HG02759 (cell line): ENCODE data around the gene SLC22A3.
"Not testable (repeated sequence)": the region's sequence is repeated elsewhere in the genome, so short reads cannot be mapped to it uniquely, and the experiment has no call there.

Experiments used
- ATAC-seq: cut with Tn5 transposase; IDR thresholded peaks from one replicate; pipeline ENCODE4 v1.9.1; 2021; ENCODE audit warnings: mild to moderate bottlenecking, moderate library complexity; ENCODE audit not compliant: unreplicated experiment

SLC22A3 gene

DNA sequence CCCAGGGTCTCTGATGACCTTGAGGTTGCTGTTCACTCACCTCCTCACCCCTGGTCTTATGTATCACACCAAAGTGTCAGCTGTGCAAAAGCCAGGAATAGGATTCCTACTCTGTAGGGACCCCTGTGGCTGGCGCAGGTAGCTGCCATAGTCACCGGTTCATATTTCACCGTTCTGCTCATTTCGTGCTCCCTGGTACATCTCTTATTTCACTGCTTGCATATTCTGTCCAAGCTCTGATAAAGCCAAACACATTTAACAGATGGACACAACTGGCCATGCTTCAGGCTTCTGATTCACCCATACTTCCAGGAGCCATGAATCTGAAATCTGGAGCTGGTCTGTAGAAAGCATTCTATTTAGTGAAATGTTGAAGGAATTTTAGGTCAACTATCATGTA is 20.5 kb downstream of the SLC22A3 start:
- ATAC-seq = no peak

DNA sequence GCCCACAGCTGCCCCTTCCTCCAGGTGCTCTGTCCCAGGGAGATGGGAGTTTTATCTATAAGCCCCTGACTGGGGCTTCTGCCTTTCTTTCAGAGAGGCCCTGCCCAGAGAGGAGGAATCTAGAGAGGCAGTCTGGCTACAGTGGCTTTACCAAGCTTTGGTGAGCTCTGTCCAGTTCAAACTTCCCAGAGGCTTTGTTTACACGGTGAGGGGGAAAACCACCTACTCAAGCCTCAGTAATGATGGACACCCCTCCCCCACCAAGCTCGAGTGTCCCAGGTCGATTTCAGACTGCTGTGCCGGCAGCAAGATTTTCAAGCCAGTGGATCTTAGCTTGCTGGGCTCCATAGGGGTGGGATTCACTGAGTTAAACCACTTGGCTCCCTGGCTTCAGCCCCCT is 25.4 kb downstream of the SLC22A3 start:
- ATAC-seq = not testable (repeated sequence)

DNA sequence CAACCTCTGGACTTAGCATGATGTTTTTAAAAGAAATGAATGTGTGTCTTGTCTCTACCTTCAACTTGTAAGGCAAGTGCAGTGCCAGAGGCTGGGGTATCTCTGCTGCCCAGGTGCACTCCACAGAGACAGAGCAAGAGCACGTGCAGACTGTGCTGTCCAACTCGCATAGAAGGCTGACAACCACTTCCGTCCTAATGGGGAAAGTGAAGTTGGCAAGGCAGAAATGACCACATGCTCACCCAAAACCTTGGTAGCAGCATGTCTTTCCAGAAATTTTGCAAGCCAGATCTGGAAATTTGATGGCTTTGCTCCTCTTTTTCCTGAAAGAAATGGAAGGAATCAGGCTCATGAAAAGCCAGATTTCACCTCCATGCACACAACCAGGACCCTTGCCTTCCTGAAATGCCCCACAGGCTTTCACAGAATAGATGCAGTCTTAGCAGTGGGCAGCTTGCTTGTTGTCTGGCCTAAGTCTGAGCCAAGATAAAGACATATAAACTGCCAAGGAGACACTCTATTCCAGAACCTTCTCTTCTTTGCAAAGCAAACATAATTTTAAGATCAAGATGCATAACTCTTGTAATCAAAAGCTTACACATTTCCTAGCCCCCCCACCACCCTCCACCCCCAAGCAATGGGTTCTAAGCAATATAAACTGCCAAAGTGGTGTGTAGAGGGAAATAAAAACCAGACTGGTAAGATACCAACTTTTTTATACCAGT is 26.8 kb downstream of the SLC22A3 start:
- ATAC-seq = no peak

- no peak for ATAC-seq
Measured at GRCh38 chr6:160375561-160375949, 27.4 kb downstream of the SLC22A3 start.

- ATAC-seq = no peak
Measured at GRCh38 chr6:160376445-160376844, 28.3 kb downstream of the SLC22A3 start.

DNA sequence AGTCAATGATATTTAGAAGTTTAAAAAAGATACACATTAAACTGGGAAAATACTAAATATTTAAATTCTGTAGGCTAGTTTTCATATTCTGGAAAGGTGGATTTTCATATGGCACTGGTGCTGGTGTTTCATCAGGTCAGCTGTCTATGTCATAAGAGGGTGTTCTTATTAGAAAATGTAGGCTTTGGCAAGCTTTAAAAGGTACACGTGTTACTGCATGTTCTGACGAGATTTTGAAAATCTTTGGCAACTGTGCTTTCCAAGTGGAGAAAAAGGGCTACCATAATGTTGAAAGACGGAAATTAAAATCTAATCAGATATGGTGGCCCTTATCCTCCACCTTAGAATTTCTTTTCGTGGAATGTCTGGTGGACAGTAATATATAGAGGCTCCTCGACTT is 30.0 kb downstream of the SLC22A3 start:
- no peak for ATAC-seq

DNA sequence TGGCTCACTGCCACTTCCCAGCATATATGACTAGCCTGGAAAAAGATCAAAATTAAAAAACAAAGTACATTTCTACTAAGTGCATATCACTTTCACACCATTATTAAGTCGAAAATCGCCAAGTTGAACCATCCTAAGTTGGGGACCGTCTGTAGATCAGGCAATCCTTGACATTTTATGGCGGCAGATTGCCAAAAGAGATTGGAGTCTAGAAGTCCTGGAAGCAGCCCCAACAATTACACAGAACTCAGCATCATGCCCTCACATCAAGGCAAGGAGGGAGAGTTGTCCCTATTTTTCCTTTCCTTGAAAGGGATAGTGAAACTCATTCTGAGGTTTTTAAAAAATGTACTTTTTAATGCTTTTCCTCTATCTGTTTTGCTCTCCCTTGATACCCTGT is 30.7 kb downstream of the SLC22A3 start:
- no peak for ATAC-seq

GRCh38 chr6:160379466-160379865 is 31.3 kb downstream of the SLC22A3 start:
- no peak for ATAC-seq

- no peak for ATAC-seq
Measured at GRCh38 chr6:160382946-160383345, 34.8 kb downstream of the SLC22A3 start.

DNA sequence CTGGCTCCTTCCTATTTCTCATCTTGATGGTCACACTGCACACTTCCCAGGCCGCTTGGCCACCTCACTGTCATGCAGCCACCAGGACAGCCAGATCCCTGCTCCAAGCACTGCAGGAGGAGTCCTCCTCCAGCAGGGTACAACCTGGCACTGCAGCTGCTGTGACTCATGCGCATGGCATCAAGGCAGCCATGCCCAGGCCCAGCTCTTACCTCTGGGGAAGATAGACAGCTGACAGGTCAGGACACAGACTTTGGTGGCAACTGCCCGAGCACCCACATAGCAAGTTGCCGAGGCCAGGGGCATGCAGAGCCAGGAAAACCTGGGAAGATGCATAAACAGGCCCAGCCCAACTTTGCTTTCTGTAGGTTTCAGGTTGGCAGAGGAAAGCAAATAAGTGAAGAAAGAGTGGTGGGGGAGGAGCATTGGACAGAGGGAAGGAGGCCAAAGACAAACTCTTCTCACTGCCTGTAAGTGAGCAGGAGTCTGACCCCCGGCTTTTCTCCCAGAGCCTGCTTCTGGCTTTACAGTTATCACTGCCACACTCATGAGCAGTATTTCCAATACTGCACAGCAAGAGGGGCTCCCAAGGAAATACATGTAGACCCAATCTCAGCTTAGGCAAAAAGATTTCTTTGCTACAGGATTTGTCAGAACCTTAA is 38.8 kb downstream of the SLC22A3 start:
- no peak for ATAC-seq

DNA sequence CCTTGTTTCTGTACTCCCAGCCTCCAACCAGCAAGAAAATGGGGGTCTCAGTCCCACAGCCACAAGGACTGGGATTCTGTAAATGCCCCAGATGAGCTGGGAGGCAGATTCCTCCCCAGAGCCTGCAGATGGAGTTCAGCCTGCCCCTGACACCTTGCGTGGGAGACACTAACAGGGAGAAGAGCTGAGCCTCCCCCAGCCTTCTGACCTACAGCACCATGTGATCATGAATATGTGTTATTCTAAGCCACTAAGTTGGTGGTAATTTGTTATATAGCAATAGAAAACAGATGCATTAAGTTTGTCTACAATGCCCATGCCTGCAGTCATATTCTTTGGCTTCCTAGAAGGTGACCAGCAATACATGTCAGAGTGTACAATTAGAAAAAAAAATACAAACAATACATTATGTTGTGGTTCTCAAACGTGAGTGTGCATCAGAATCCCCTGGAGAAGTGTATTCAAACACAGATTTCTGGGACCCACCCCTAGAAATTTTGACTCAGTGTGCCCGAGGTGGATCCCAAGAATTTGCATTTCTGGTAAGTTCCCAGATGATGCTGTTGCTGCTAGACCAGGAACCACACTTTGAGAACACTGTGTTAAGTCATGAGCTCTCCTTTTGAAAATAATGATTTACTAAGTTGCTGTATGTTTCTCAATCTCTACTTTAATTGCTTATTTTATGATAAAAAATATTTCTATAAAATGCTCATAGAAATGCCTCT is 39.9 kb downstream of the SLC22A3 start:
- ATAC-seq = no peak

- no peak for ATAC-seq
Measured at GRCh38 chr6:160388922-160389321, 40.7 kb downstream of the SLC22A3 start.

GRCh38 chr6:160391419-160392116 is 43.4 kb downstream of the SLC22A3 start:
- no peak for ATAC-seq

GRCh38 chr6:160393442-160393841 is 45.3 kb downstream of the SLC22A3 start:
- not testable (repeated sequence) for ATAC-seq

- ATAC-seq = no peak
Measured at GRCh38 chr6:160393891-160394653, 45.9 kb downstream of the SLC22A3 start.

GRCh38 chr6:160394654-160395035 is 46.5 kb downstream of the SLC22A3 start:
- ATAC-seq = no peak

- no peak for ATAC-seq
Measured at GRCh38 chr6:160395187-160395586, 47.0 kb downstream of the SLC22A3 start.

- ATAC-seq = no peak
Measured at GRCh38 chr6:160396292-160396691, 48.1 kb downstream of the SLC22A3 start.

DNA sequence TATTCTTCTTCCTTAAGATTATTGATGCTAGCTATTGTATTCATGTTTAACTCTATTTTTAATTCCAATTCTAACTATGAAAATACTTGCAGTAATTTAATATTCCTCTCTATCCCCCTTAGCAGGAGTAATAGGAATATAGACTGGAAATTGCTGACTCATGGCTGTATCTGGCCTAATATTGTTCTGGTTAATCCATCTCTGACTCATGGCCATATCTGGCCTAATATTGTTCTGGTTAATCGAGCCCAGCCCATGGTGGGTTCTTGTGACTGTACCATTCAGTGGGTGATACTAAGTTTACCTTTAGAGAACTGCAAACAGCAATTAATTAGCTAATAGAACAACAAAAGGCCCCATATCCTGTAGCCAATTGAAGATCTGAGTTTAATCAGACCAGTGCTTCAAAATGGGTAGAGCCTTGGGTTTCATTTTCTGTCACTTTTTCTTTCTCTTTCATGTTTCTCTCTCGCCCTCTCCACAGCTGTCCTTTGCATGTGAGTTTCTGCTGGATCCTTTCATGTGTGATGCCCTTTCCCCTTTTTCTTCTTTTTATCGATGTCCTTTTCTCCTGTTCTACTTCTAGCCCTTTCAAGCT is 50.6 kb downstream of the SLC22A3 start:
- ATAC-seq = peak; percentile 96

DNA sequence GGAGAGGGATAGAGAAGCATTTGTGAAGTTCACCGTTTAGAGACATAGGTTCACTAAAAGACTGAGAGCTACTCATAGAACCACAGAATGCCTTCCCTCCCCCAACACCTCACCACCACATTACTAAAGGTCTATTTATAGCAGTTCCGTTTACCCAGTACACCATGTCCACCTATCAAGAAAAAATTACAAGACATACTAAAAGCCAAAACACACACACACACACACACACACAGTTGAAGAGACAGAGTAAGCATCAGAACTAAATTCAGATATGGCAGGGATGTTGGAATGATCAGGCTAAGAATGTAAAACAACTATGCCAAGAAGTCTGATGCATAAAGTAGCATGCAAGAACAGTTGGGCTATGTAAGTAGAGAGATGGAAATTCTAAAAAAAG is 52.3 kb downstream of the SLC22A3 start:
- ATAC-seq = no peak
